HepG2 (cell line): ENCODE data around the gene MAPK11. TPM values are rescaled to one million over a fixed set of nuclear protein-coding genes. Genes with fewer than 3 reads are reported as not detected.

Experiments used
- DBP ChIP-seq: sonication (generic); formaldehyde crosslinking; IDR thresholded peaks from 2 replicates; pipeline ENCODE4 v1.4.0; 2020; ENCODE audit warnings: missing genetic modification reagents; ENCODE audit errors: not compliant biosample characterization
- FOXA1 ChIP-seq, 2 experiments: fragments of 450-650 bp in 1 of 2; sonication (generic) in 1 of 2; formaldehyde crosslinking in 1 of 2; IDR thresholded peaks; 2 replicates each; pipeline versions ENCODE4 v1.4.0 to v1.6.1; 2016 to 2020; ENCODE audit warnings: missing genetic modification reagents in 1 of 2
- LRRFIP1 ChIP-seq: sonication (generic); formaldehyde crosslinking; conservative IDR thresholded peaks from 2 replicates; pipeline ENCODE4 v1.4.0; 2020; ENCODE audit warnings: missing genetic modification reagents
- PTBP1 ChIP-seq: fragments of 200-400 bp; formaldehyde crosslinking; IDR thresholded peaks from 2 replicates; pipeline ENCODE4 v1.6.1; 2018; ENCODE audit warnings: low read length, low read depth; ENCODE audit not compliant: poor library complexity, severe bottlenecking
- ZFP41 ChIP-seq: sonication (generic); formaldehyde crosslinking; IDR thresholded peaks from 2 replicates; pipeline ENCODE4 v1.4.0; 2020; ENCODE audit warnings: mild to moderate bottlenecking, missing genetic modification reagents, borderline replicate concordance
- ZFP62 ChIP-seq: sonication (generic); formaldehyde crosslinking; IDR thresholded peaks from 2 replicates; pipeline ENCODE4 v1.4.0; 2020; ENCODE audit warnings: missing genetic modification reagents
- ZNF121 ChIP-seq: sonication (generic); formaldehyde crosslinking; IDR thresholded peaks from 2 replicates; pipeline ENCODE4 v1.5.0; 2020; ENCODE audit warnings: mild to moderate bottlenecking, missing genetic modification reagents
- ZNF816 ChIP-seq: sonication (generic); formaldehyde crosslinking; IDR thresholded peaks from 2 replicates; pipeline ENCODE4 v1.8.0; 2022; ENCODE audit warnings: missing genetic modification reagents, mild to moderate bottlenecking, borderline replicate concordance
- polyA plus RNA-seq, 8 experiments: library from polyadenylated mRNA; depleted of rRNA in 3 of 8; stranded (reverse) in 7 of 8; unstranded in 1 of 8; fragments of >200 nt; fragmentation: Illumina TruSeq in 4 of 8; extraction: Trizol in 4 of 8; gene quantifications; 2 replicates each; pipeline versions ENCODE4 v1.2.1 to v1.2.3, GENCODE V29; 2011 to 2016; ENCODE audit warnings: low read depth in 4 of 8, missing spikeins in 1 of 8, mixed read lengths in 1 of 8; ENCODE audit not compliant: insufficient read depth in 1 of 8
- total RNA-seq, 5 experiments: library from RNA; depleted of rRNA; stranded (reverse); fragments of >200 nt; fragmentation: Illumina TruSeq; extraction: Trizol; gene quantifications; 2 replicates each; pipeline ENCODE4 v1.2.3, GENCODE V29; 2016; ENCODE audit warnings: low read depth in 1 of 5
- TF ChIP-seq, protein P1 (sequence below): sonication (generic); formaldehyde crosslinking; IDR thresholded peaks from 2 replicates; pipeline ENCODE4 v1.8.1; 2023; ENCODE audit warnings: missing genetic modification reagents, mild to moderate bottlenecking, borderline replicate concordance

Gene MAPK11
- total and polyA plus RNA-seq, 2 of the 13 experiments (the other 11 are each of a cell fraction or from before 2014, with no cell fraction given) = 0.15 to 0.17 TPM

DNA sequence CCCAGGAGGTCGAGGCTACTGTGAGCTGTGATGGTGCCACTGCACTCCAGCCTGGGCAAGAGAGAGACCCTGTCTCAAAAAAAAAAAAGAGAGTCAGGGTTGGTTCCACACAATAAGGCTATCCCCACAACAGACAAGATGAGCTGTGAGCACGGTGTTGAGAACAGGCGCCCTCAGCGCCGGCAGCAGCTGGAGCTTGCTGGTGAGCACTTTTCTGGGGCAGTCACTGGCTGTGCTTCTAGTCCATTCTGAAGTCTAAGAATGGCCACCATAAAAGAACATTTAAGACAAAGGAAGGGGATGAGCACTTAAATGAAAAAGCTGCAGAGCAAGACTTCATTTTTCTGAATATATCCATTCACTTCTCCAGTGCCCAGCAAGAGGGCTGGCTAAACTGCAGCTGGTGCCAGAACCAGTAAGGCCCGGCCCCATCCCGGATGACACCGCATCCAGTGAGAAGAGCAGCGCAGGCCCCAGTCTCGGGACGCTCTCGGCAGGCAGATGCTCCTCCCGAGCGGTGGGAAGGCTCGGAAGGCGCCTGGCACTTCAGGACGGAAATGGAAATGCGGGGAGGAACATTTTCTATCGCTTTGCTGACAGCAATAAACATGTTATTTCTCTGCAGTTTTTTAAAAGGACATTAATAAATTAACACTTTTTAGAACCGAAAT is 37.6 kb downstream of the MAPK11 start (continued):
- TF ChIP-seq ZNF121 (CRISPR knock-in tag) = no peak
- TF ChIP-seq FOXA1 (IDR thresholded peaks at IDR 0.05) = no peak
- no peak for TF ChIP-seq FOXA1 (CRISPR knock-in tag; IDR thresholded peaks at IDR 0.05)
- TF ChIP-seq PTBP1 = no peak
- TF ChIP-seq ZFP41 (CRISPR knock-in tag) = no peak
- TF ChIP-seq ZNF816 = no peak
- TF ChIP-seq DBP = no peak
- TF ChIP-seq, protein P1, sequence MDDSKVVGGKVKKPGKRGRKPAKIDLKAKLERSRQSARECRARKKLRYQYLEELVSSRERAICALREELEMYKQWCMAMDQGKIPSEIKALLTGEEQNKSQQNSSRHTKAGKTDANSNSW (CRISPR knock-in tag) = no peak
- TF ChIP-seq ZFP62 (CRISPR knock-in tag) = no peak
- no peak for TF ChIP-seq LRRFIP1 (CRISPR knock-in tag)
